SU-DHL-6 (cell line): ENCODE results near the gene USP13.

Experiments used
- CTCF ChIP-seq: fragments of 200-600 bp; sonication (generic); IDR thresholded peaks from one replicate; pipeline ENCODE4 v1.5.1; 2017; ENCODE audit warnings: antibody characterized with exemption, mild to moderate bottlenecking, low read length, moderate library complexity; ENCODE audit not compliant: insufficient read depth, poor library complexity, severe bottlenecking
- EZH2phosphoT487 ChIP-seq: fragments of 200-600 bp; sonication (generic), shearing (Covaris generic); conservative IDR thresholded peaks from 2 replicates; pipeline ENCODE4 v1.6.1; 2018; ENCODE audit warnings: mild to moderate bottlenecking, antibody characterized with exemption, low read length, moderate library complexity, mixed read lengths

- TF ChIP-seq CTCF: no peak
- no peak for TF ChIP-seq EZH2phosphoT487
Measured at GRCh38 chr3:179788996-179789395, 136.2 kb downstream of the USP13 start.
